GM12878 (cell line): Measurements from ENCODE around the gene DNASE2B. TPM values are rescaled to one million over a fixed set of nuclear protein-coding genes. Genes with fewer than 3 reads are reported as not detected.

Source experiments
- ATAC-seq: fragments of 200-7000 bp; cut with Tn5 transposase; 3 replicates; pipeline ENCODE4 v1.9.1; 2020; ENCODE audit warnings: mild to moderate bottlenecking, moderate library complexity
- BruUV-seq: library from RNA; stranded (reverse); fragments of 400-500 nt; replicated peaks from 2 replicates; lab custom pipeline; 2021; lab: Mats Ljungman, UMichigan
- CTCF ChIA-PET: fragments of 300-600 bp; sonication (Branson Sonifier 250); formaldehyde crosslinking; extraction: SDS; loops from one replicate; lab custom pipeline; 2021; ENCODE audit warnings: inconsistent platforms; lab: Yijun Ruan, JAX
- POLR2A ChIA-PET: fragments of 350-600 bp; formaldehyde crosslinking; extraction: SDS; loops from one replicate; lab custom pipeline; 2021; ENCODE audit warnings: inconsistent platforms; lab: Charles Lee
- RAD21 ChIA-PET: fragments of 300-600 bp; sonication (Branson Sonifier 250); formaldehyde crosslinking; loops from one replicate; lab custom pipeline; 2023; ENCODE audit warnings: antibody characterized with exemption; ENCODE audit not compliant: unreplicated experiment; lab: Charles Lee
- SMC1A ChIA-PET: fragments of 300-600 bp; sonication (Branson Sonifier 250); formaldehyde crosslinking; loops from one replicate; lab custom pipeline; 2023; ENCODE audit not compliant: unreplicated experiment, uncharacterized antibody; lab: Charles Lee
- DNase-seq: peaks from one replicate; pipeline ENCODE4 v3.0.0-alpha.2; 2011; ENCODE audit warnings: low read depth, low spot score
- FAIRE-seq: peaks from 3 replicates; lab custom pipeline; 2011; peaks lifted over from hg19 to GRCh38; lab: Jason Lieb, UNC
- H2AFZ ChIP-seq: 2 replicates; pipeline ENCODE4 v1.6.0; 2011; ENCODE audit warnings: low read depth, low read length, control low read depth; ENCODE audit not compliant: control insufficient read depth
- H3K27ac ChIP-seq: 2 replicates; pipeline ENCODE4 v1.5.1; 2011; ENCODE audit warnings: control low read depth; ENCODE audit not compliant: control insufficient read depth, insufficient read depth
- H3K27me3 ChIP-seq, 2 experiments: replicated peaks in 1 of 2; 2 replicates each; pipeline versions ENCODE4 v1.6.0 to v1.6.1; 2011; ENCODE audit warnings: low read length in 1 of 2; ENCODE audit not compliant: control insufficient read depth in 2 of 2, insufficient read depth in 2 of 2
- H3K36me3 ChIP-seq, 2 experiments: 2 replicates each; pipeline ENCODE4 v1.5.1; 2011; ENCODE audit warnings: low read length in 1 of 2; ENCODE audit not compliant: control insufficient read depth in 2 of 2, insufficient read depth in 2 of 2
- H3K4me1 ChIP-seq: 2 replicates; pipeline ENCODE4 v1.6.1; 2011; ENCODE audit warnings: mild to moderate bottlenecking, low read length, moderate library complexity, mixed read lengths; ENCODE audit not compliant: control insufficient read depth, insufficient read depth
- H3K4me2 ChIP-seq: 2 replicates; pipeline ENCODE4 v1.6.0; 2011; ENCODE audit warnings: control low read depth; ENCODE audit not compliant: control insufficient read depth, insufficient read depth
- H3K4me3 ChIP-seq: fragments of 200-600 bp; sonication (generic); 2 replicates; pipeline ENCODE4 v1.5.1; 2016
- H3K79me2 ChIP-seq: 2 replicates; pipeline ENCODE4 v1.6.0; 2011; ENCODE audit warnings: low read length; ENCODE audit not compliant: control insufficient read depth, insufficient read depth
- H3K9ac ChIP-seq: 2 replicates; pipeline ENCODE4 v1.8.0; 2011; ENCODE audit warnings: low read length, control low read depth, mixed read lengths; ENCODE audit not compliant: control insufficient read depth, insufficient read depth
- H3K9me3 ChIP-seq: replicated peaks from 3 replicates; pipeline ENCODE4 v1.5.1; 2011; ENCODE audit warnings: mild to moderate bottlenecking, low read length; ENCODE audit not compliant: control insufficient read depth, insufficient read depth
- H4K20me1 ChIP-seq: 2 replicates; pipeline ENCODE4 v1.6.0; 2011; ENCODE audit not compliant: control insufficient read depth, insufficient read depth
- CHD1 ChIP-seq: IDR thresholded peaks from 2 replicates; pipeline ENCODE4 v1.6.1; 2012; ENCODE audit warnings: low read depth, low read length, improper control_type of control experiment
- IKZF1 ChIP-seq: fragments of 450-650 bp; conservative IDR thresholded peaks from 2 replicates; pipeline ENCODE4 v1.6.1; 2017; ENCODE audit warnings: antibody characterized with exemption, mild to moderate bottlenecking
- POLR2AphosphoS5 ChIP-seq: IDR thresholded peaks from 2 replicates; pipeline ENCODE4 v1.6.1; 2011; ENCODE audit warnings: mild to moderate bottlenecking, low read length, inconsistent platforms
- RUNX3 ChIP-seq: IDR thresholded peaks from 2 replicates; pipeline ENCODE4 v1.6.1; 2012; ENCODE audit warnings: low read length, inconsistent platforms
- WGBS: methylation state at CpG from one replicate; pipeline ENCODE4 v1.1.6; 2016; ENCODE audit warnings: low lambda C conversion rate; ENCODE audit not compliant: insufficient replicate concordance, insufficient coverage; ENCODE audit errors: missing lambda C conversion rate; 5-methylcytosine and 5-hydroxymethylcytosine counted together
- in situ Hi-C: fragments of 300-500 bp; cut with MboI; formaldehyde crosslinking; loops from 9 replicates; pipeline ENCODE4 v1.14.3; 2018; ENCODE audit warnings: mixed read lengths
- intact Hi-C: fragments of 100-400 bp; cut with micrococcal nuclease; formaldehyde crosslinking; loops from one replicate; pipeline ENCODE4 v1.14.2; 2022; ENCODE audit not compliant: unreplicated experiment
- polyA plus RNA-seq, 11 experiments: library from polyadenylated mRNA; depleted of rRNA in 4 of 11; unstranded in 6 of 11; stranded (reverse) in 5 of 11; fragments of >200 nt; fragmentation: Nextera tagmentation in 4 of 11; fragmentation: Illumina TruSeq in 1 of 11; extraction: Ambion mirVana in 4 of 11; extraction: Trizol in 1 of 11; gene quantifications; 1 replicate in 1 of 11; 2 replicates in 10 of 11; pipeline versions ENCODE4 v1.2.1 to v1.2.3, GENCODE V29; 2011 to 2016; ENCODE audit warnings: inconsistent platforms in 2 of 11, missing spikeins in 2 of 11, low read depth in 1 of 11
- total RNA-seq, 4 experiments: library from RNA; depleted of rRNA in 3 of 4; stranded (reverse); fragments of >200 nt in 3 of 4; fragmentation: Illumina TruSeq in 1 of 4; extraction: Trizol in 1 of 4; gene quantifications; 2 replicates each; pipeline versions ENCODE4 v1.2.1 to v1.2.3, GENCODE V29; 2013 to 2021

Gene DNASE2B
- total and polyA plus RNA-seq, 10 of the 15 experiments (the other 5 are each of a cell fraction or from before 2014, with no cell fraction given) = not detected

- H3K36me3 ChIP-seq = no peaks in the 10 kb centered on the region
- H3K9ac ChIP-seq = no peak overlapping the region
- H3K27me3 ChIP-seq = no peaks in the 10 kb centered on the region
- SMC1A ChIA-PET = interaction anchor here (0.9 to 2.9 kb wide), 10 partner anchors 10 to 526 kb away, joined by 3 to 18 read pairs (median 4); partner anchors contain the start of gene PRKACB
- H3K4me1 ChIP-seq = peaks cover 5% of the 10 kb centered on the region
- intact Hi-C loops = loop anchor here (1.0 to 5.0 kb wide), 7 partner anchors 133 to 530 kb away; partner anchors contain the start of gene SAMD13
- peak overlapping the region; percentile 70 for H2AFZ ChIP-seq
- RAD21 ChIA-PET = interaction anchor here (1.0 to 3.7 kb wide), 6 partner anchors 176 to 513 kb away, joined by 3 to 24 read pairs (median 4); partner anchors contain the start of gene PRKACB
- 47% methylated on average over 4 of the region's 4 CpGs for WGBS
- H3K79me2 ChIP-seq = no peaks in the 10 kb centered on the region
- H4K20me1 ChIP-seq = no peaks in the 10 kb centered on the region
- peak overlapping the region; percentile 7 for H3K4me2 ChIP-seq
- DNase-seq (peak; percentile 12), FAIRE-seq (no peak), ATAC-seq (peak; percentile 68)
- in situ Hi-C loops = loop anchor here (5.0 to 10.0 kb wide), 4 partner anchors 192 to 510 kb away; no protein-coding TSS in a partner anchor
- H3K27ac ChIP-seq = no peak overlapping the region
- BruUV-seq = no TSS peak
- no peak overlapping the region for H3K4me3 ChIP-seq
- CTCF ChIA-PET = interaction anchor here (0.6 to 5.9 kb wide), 14 partner anchors 30 to 529 kb away, joined by 3 to 33 read pairs (median 4); partner anchors contain the start of genes DNASE2B and PRKACB
- POLR2A ChIA-PET = no interaction called here
- peak; percentile 20; the same call in 1 of the 2 replicates for TF ChIP-seq RUNX3
- no peak for TF ChIP-seq POLR2AphosphoS5
- TF ChIP-seq IKZF1 = no peak
- TF ChIP-seq CHD1 = no peak
- no peaks in the 10 kb centered on the region for H3K9me3 ChIP-seq
These were observed 36.7 kb downstream of the DNASE2B start for GRCh38 chr1:84434801-84435549.
